H1 (cell line): Measurements from ENCODE around the gene MIOX. TPM values are rescaled to one million over a fixed set of nuclear protein-coding genes. Genes with fewer than 3 reads are reported as not detected.

ENCODE experiments used
- CEBPB ChIP-seq: IDR thresholded peaks from 2 replicates; pipeline ENCODE4 v1.6.1; 2012; ENCODE audit warnings: low read depth, low read length
- JUND ChIP-seq: IDR thresholded peaks from 2 replicates; pipeline ENCODE4 v1.6.1; 2011; ENCODE audit warnings: mild to moderate bottlenecking, improper control_type of control experiment, low read length
- MAFK ChIP-seq: IDR thresholded peaks from 2 replicates; pipeline ENCODE4 v1.6.1; 2012; ENCODE audit warnings: low read depth, mild to moderate bottlenecking, improper control_type of control experiment, low read length
- SIRT6 ChIP-seq: IDR thresholded peaks from one replicate; pipeline ENCODE4 v1.7.1; 2012; ENCODE audit warnings: low read length, inconsistent platforms
- SP2 ChIP-seq: IDR thresholded peaks from 2 replicates; pipeline ENCODE4 v1.6.1; 2012; ENCODE audit warnings: mild to moderate bottlenecking, low read length, inconsistent platforms
- SUZ12 ChIP-seq: fragments of 200-600 bp; sonication (generic); IDR thresholded peaks from 2 replicates; pipeline ENCODE4 v1.6.1; 2012; ENCODE audit warnings: mild to moderate bottlenecking, inconsistent platforms, low read length, moderate library complexity, mixed read lengths
- USF2 ChIP-seq: IDR thresholded peaks from 2 replicates; pipeline ENCODE4 v1.6.1; 2011; ENCODE audit warnings: low read length, improper control_type of control experiment
- polyA plus RNA-seq, 7 experiments: library from polyadenylated mRNA; depleted of rRNA in 3 of 7; stranded (reverse) in 5 of 7; unstranded in 2 of 7; fragments of >200 nt in 5 of 7; fragments of 200-250 nt in 2 of 7; gene quantifications; 1 replicate in 5 of 7; 2 replicates in 1 of 7; 4 replicates in 1 of 7; pipeline versions ENCODE4 v1.2.1 to v1.2.3, GENCODE V29; 2011 to 2013; ENCODE audit warnings: missing spikeins in 2 of 7, mixed read lengths in 2 of 7
- total RNA-seq: library from RNA; stranded (reverse); fragmentation: NEBNext Ultra II Directional; extraction: Animal tissue kit (Norgen Biotek cat#: 25700); gene quantifications from 2 replicates; pipeline ENCODE4 v1.2.1, GENCODE V29; 2021
- TF ChIP-seq, protein P1 (sequence below): fragments of 300-600 bp; sonication (generic); IDR thresholded peaks from 2 replicates; pipeline ENCODE4 v1.7.1; 2012; ENCODE audit warnings: low read length, moderate library complexity, mild to moderate bottlenecking, inconsistent platforms; ENCODE audit not compliant: insufficient replicate concordance
- TF ChIP-seq, protein P2 (sequence below): IDR thresholded peaks from 2 replicates; pipeline ENCODE4 v1.6.1; 2012; ENCODE audit warnings: inconsistent platforms

MIOX gene
- total and polyA plus RNA-seq, 2 of the 8 experiments (the other 6 are each of a cell fraction or from before 2014, with no cell fraction given): 0.30 to 0.32 TPM

DNA sequence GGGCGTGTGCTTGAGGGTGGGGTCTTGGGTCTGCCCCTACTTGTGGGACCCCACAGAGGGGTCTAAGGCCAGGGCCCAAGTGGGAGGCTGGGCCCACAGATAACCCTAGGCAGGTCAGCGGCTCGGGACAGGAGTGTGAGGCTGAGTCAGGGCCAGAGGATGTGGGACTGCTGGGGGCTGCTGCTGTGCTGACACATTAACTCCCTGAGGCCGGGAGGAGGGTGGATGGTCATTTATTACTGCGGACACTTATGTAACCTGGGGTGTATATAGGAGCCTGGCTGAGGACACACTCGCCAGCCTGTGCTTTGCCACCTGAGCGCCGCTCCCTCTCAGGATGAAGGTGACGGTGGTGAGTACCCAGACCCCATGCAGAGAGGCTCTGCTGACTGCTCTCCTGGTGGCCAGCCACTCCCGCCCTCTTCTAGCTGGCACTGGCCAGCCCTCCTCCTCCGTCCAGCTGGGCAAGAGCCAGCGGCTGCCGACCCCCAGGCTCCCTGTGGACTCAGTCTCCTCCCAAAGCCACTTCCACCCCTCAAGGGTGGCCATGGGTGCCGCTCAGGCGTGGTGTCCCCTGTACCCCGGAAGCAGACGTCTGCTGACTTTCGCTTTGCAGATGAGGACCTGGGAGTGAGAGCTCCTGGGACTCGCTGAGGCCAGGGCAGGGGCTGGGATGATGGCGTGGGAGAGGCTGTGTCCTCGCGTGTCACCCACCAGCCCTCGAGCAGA is at the start of gene MIOX (continued):
- TF ChIP-seq CEBPB (no peak), USF2 (no peak), JUND (no peak), MAFK (no peak), SIRT6 (no peak), SUZ12 (no peak), SP2 (no peak)
- TF ChIP-seq, protein P1, sequence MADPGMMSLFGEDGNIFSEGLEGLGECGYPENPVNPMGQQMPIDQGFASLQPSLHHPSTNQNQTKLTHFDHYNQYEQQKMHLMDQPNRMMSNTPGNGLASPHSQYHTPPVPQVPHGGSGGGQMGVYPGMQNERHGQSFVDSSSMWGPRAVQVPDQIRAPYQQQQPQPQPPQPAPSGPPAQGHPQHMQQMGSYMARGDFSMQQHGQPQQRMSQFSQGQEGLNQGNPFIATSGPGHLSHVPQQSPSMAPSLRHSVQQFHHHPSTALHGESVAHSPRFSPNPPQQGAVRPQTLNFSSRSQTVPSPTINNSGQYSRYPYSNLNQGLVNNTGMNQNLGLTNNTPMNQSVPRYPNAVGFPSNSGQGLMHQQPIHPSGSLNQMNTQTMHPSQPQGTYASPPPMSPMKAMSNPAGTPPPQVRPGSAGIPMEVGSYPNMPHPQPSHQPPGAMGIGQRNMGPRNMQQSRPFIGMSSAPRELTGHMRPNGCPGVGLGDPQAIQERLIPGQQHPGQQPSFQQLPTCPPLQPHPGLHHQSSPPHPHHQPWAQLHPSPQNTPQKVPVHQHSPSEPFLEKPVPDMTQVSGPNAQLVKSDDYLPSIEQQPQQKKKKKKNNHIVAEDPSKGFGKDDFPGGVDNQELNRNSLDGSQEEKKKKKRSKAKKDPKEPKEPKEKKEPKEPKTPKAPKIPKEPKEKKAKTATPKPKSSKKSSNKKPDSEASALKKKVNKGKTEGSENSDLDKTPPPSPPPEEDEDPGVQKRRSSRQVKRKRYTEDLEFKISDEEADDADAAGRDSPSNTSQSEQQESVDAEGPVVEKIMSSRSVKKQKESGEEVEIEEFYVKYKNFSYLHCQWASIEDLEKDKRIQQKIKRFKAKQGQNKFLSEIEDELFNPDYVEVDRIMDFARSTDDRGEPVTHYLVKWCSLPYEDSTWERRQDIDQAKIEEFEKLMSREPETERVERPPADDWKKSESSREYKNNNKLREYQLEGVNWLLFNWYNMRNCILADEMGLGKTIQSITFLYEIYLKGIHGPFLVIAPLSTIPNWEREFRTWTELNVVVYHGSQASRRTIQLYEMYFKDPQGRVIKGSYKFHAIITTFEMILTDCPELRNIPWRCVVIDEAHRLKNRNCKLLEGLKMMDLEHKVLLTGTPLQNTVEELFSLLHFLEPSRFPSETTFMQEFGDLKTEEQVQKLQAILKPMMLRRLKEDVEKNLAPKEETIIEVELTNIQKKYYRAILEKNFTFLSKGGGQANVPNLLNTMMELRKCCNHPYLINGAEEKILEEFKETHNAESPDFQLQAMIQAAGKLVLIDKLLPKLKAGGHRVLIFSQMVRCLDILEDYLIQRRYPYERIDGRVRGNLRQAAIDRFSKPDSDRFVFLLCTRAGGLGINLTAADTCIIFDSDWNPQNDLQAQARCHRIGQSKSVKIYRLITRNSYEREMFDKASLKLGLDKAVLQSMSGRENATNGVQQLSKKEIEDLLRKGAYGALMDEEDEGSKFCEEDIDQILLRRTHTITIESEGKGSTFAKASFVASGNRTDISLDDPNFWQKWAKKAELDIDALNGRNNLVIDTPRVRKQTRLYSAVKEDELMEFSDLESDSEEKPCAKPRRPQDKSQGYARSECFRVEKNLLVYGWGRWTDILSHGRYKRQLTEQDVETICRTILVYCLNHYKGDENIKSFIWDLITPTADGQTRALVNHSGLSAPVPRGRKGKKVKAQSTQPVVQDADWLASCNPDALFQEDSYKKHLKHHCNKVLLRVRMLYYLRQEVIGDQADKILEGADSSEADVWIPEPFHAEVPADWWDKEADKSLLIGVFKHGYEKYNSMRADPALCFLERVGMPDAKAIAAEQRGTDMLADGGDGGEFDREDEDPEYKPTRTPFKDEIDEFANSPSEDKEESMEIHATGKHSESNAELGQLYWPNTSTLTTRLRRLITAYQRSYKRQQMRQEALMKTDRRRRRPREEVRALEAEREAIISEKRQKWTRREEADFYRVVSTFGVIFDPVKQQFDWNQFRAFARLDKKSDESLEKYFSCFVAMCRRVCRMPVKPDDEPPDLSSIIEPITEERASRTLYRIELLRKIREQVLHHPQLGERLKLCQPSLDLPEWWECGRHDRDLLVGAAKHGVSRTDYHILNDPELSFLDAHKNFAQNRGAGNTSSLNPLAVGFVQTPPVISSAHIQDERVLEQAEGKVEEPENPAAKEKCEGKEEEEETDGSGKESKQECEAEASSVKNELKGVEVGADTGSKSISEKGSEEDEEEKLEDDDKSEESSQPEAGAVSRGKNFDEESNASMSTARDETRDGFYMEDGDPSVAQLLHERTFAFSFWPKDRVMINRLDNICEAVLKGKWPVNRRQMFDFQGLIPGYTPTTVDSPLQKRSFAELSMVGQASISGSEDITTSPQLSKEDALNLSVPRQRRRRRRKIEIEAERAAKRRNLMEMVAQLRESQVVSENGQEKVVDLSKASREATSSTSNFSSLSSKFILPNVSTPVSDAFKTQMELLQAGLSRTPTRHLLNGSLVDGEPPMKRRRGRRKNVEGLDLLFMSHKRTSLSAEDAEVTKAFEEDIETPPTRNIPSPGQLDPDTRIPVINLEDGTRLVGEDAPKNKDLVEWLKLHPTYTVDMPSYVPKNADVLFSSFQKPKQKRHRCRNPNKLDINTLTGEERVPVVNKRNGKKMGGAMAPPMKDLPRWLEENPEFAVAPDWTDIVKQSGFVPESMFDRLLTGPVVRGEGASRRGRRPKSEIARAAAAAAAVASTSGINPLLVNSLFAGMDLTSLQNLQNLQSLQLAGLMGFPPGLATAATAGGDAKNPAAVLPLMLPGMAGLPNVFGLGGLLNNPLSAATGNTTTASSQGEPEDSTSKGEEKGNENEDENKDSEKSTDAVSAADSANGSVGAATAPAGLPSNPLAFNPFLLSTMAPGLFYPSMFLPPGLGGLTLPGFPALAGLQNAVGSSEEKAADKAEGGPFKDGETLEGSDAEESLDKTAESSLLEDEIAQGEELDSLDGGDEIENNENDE: no peak
- TF ChIP-seq, protein P2, sequence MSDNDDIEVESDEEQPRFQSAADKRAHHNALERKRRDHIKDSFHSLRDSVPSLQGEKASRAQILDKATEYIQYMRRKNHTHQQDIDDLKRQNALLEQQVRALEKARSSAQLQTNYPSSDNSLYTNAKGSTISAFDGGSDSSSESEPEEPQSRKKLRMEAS: no peak
